HUES64 (cell line): ENCODE data around the gene LTBP3.
"Not testable (repeated sequence)": the region's sequence is repeated elsewhere in the genome, so short reads cannot be mapped to it uniquely, and the experiment has no call there.

Experiments
- H3K27ac ChIP-seq: 2 replicates; pipeline ENCODE4 v1.7.0; 2013; ENCODE audit warnings: low read depth, low read length, inconsistent platforms
- H3K27me3 ChIP-seq: 2 replicates; pipeline ENCODE4 v1.6.1; 2013; ENCODE audit warnings: mild to moderate bottlenecking, low read length; ENCODE audit not compliant: insufficient read depth
- H3K36me3 ChIP-seq: 2 replicates; pipeline ENCODE4 v1.6.1; 2013; ENCODE audit warnings: mild to moderate bottlenecking, low read length; ENCODE audit not compliant: insufficient read depth
- H3K4me1 ChIP-seq: 2 replicates; pipeline ENCODE4 v1.6.1; 2013; ENCODE audit warnings: mild to moderate bottlenecking, low read length, moderate library complexity; ENCODE audit not compliant: insufficient read depth
- H3K4me3 ChIP-seq: 2 replicates; pipeline ENCODE4 v1.5.1; 2013; ENCODE audit warnings: mild to moderate bottlenecking, low read length, moderate library complexity
- H3K9ac ChIP-seq: 2 replicates; pipeline ENCODE4 v1.6.1; 2013; ENCODE audit warnings: mild to moderate bottlenecking, low read depth, low read length
- H3K9me3 ChIP-seq: 2 replicates; pipeline ENCODE4 v1.6.1; 2013; ENCODE audit warnings: low read depth, low read length; ENCODE audit not compliant: insufficient read depth
- WGBS: fragments of 150-250, 120-280 bp; methylation state at CpG from one replicate; pipeline ENCODE4 v1.1.7; 2013; ENCODE audit warnings: missing lambda C conversion rate; 5-methylcytosine and 5-hydroxymethylcytosine counted together

Gene LTBP3

GRCh38 chr11:65525546-65526480 is 32.3 kb downstream of the LTBP3 start:
- Histone ChIP-seq H3K4me3 (peak overlapping the region; percentile 59), H3K4me1 (peaks cover 8% of the 10 kb centered on the region; the same call in 1 of the 2 replicates), H3K9me3 (no peaks in the 10 kb centered on the region), H3K27me3 (peaks cover 4% of the 10 kb centered on the region; the same call in 1 of the 2 replicates), H3K27ac (no peak overlapping the region), H3K36me3 (peaks cover 16% of the 10 kb centered on the region), H3K9ac (peak overlapping the region; percentile 89)
- whole genome bisulfite sequencing = 68% methylated on average over 31 of the region's 31 CpGs

DNA sequence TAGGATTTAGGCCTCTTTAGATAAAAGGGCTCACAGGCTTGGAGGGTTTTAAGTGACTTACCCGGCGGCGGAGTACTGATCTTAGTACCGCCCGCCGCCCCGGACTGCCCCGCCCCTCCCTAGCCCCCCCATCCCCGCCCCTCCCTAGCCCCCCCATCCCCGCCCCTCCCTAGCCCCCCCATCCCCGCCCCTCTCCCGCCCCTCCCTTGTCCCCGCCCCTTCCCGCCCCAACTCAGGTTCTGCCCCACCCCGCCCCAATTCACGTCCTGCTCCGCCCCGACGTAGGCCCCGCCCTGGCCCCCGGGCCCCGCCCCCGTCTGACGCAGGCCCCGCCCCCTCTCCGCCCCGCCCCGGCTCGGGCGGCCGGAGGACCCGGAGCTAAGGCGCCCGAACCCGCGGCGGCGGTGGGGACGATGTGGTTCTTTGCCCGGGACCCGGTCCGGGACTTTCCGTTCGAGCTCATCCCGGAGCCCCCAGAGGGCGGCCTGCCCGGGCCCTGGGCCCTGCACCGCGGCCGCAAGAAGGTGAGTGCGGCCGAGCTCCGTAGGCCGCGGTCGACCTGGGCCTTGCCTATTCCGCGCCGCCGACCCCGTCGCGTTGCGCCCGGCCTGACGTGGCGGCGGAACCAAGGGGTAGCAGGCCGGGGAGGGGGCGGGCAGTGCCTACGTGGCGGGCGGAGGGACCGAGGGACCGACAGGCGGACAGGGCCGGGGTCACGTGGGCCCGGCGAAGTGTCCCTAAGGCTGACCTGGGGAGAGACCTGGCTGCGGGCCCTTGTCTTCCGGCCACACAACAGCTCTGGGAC is 33.2 kb downstream of the LTBP3 start, which contains the start of gene SCYL1:
TSS of gene SCYL1 (plus strand) at position 343 of the 805 bp plus-strand sequence. CDS start at position 414, 71 bp downstream.
- H3K9me3 ChIP-seq = no peaks in the 10 kb centered on the region
- H3K4me3 ChIP-seq = peak within 1 kb of the TSS; percentile 59
- peaks cover 8% of the 10 kb centered on the region; the same call in 1 of the 2 replicates for H3K4me1 ChIP-seq
- H3K27ac ChIP-seq = peak within 1 kb of the TSS; percentile 82
- H3K9ac ChIP-seq = peak within 1 kb of the TSS; percentile 89
- under 1% methylated on average over 67 of the region's 82 CpGs for WGBS
- H3K36me3 ChIP-seq = peaks cover 14% of the 10 kb centered on the region
- peaks cover 4% of the 10 kb centered on the region; the same call in 1 of the 2 replicates for H3K27me3 ChIP-seq

DNA sequence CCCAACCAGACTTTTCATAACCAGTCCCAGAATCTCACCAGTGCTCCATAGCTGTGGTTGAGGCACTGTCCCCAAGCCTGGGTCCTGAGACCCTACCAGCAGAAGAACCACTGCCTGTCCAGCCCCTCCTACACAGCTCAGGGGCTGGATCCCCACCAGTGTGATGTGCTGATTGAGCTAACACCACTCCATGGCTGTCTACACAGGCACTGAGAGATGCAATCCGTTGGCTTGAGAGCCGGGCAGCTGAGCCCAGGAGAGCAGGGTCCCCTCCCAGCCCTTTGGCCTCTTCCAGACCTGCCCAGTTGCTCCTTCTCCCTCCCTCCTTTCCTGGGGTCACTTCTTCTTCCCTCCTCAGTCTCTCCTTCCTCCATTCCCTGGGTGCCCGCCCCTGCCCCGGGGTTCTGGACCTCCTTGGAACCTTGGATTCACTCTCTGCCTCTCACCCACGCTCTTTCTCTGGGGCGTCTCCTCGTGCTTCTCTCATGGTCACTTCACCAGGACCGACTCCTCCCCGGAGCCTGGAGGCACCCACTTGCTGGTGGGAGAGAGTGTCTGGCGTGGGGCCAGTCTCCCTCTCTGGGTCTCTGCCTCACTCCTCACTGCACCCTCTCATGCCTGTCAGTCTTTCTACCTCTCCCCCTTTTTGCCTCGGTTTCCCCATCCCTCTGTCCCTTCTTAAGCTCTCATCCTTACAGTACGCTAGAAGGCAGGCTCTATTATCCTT is 34.0 kb downstream of the LTBP3 start:
- WGBS = 68% methylated on average over 12 of the region's 12 CpGs
- H3K9ac ChIP-seq = no peak overlapping the region
- no peak overlapping the region for H3K27ac ChIP-seq
- peaks cover 14% of the 10 kb centered on the region for H3K36me3 ChIP-seq
- peak overlapping the region; percentile 46 for H3K4me3 ChIP-seq
- peaks cover 4% of the 10 kb centered on the region; the same call in 1 of the 2 replicates for H3K27me3 ChIP-seq
- H3K4me1 ChIP-seq = peaks cover 8% of the 10 kb centered on the region; the same call in 1 of the 2 replicates
- no peaks in the 10 kb centered on the region for H3K9me3 ChIP-seq

DNA sequence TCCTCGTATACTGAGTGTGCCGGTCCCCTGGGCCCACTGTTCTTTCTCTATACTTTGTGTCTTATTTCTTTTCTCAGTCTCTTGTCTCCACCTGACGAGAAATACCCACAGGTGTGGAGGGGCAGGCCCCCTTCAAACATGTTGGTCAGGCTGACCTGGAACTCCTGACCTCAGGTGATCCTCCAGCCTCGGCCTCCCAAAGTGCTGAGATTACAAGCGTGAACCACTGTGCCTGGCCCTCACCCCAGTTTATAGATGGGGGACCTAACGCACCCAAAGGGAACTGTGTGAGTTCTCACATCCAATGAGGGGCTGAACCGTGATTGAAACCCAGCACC is 34.6 kb downstream of the LTBP3 start:
- not testable (repeated sequence) for H3K9me3 ChIP-seq, H3K27ac ChIP-seq, H3K4me3 ChIP-seq, H3K9ac ChIP-seq, H3K4me1 ChIP-seq, H3K27me3 ChIP-seq
- 96% methylated on average over 7 of the region's 7 CpGs for WGBS
- peaks cover 14% of the 10 kb centered on the region for H3K36me3 ChIP-seq

DNA sequence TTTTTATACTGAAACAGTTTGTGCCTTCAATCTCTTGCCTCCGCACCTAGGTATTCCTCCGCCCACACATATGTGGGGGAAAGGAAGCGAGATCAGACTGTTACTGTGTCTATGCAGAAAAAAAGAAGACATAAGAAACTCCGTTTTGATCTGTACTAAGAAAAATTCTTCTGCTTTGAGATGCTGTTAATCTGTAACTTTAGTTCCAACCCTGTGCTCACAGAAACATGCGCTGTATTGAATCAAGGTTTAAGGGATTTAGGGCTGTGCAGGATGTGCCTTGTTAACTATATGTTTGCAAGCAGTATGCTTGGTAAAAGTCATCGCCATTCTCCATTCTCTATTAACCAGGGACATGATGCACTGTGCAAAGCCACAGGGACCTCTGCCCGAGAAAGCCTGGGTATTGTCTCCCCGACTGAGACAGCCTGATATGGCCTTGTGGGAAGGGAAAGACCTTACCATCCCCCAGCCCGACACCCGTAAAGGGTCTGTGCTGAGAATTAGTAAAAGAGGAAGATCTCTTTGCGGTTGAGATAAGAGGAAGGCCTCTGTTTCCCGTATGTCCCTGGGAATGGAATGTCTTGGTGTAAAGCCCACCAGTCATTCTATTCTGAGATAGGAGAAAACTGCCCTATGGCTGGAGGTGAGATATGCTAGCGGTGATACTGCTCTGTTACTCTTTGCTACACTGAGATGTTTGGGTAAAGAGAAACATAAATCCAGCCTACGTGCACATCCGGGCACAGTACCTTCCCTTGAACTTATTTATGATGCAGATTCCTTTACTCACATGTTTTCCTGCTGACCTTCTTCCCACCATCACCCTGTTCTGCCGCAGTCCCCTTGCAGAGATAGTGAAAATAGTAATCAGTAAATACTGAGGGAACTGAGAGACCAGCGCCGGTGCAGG is 35.2 kb downstream of the LTBP3 start:
- not testable (repeated sequence) for H3K9me3 ChIP-seq, H3K4me3 ChIP-seq, H3K9ac ChIP-seq, H3K4me1 ChIP-seq, H3K27ac ChIP-seq, H3K27me3 ChIP-seq
- peaks cover 14% of the 10 kb centered on the region for H3K36me3 ChIP-seq
- 81% methylated on average over 17 of the region's 18 CpGs for WGBS

DNA sequence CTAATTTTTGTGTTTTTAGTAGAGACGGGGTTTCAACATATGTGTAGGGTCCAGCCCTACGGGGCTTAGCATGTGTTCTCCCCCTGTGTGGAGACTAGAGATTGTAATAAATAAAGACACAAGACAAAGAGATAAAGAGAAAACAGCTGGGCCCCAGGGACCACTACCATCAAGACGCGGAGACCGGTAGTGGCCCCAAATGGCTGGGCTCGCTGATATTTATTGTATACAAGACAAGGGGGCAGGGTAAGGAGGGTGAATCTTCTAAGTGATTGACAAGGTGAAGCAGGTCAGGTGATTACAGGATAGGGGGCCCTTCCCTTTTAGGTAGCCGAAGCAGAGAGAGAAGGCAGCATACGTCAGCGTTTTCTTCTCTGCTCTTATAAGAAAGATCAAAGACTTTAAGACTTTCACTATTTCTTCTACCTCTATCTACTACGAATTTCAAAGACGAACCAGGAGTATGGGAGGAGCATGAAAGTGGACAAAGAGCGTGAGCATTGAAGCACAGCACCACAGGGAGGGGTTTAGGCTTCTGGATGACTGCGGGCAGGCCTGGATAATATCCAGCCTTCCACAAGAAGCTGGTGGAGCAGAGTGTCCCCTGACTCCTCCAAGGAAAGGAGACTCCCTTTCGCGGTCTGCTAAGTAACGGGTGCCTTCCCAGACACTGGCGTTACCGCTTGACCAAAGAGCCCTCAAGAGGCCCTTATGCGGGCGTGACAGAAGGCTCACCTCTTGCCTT is 36.2 kb downstream of the LTBP3 start:
- H3K9ac ChIP-seq, H3K4me3 ChIP-seq, H3K36me3 ChIP-seq, H3K27ac ChIP-seq, H3K27me3 ChIP-seq, H3K4me1 ChIP-seq, H3K9me3 ChIP-seq: not testable (repeated sequence)
- whole genome bisulfite sequencing = 79% methylated on average over 18 of the region's 20 CpGs

- not testable (repeated sequence) for H3K36me3 ChIP-seq, H3K9me3 ChIP-seq, H3K4me1 ChIP-seq, H3K9ac ChIP-seq, H3K27ac ChIP-seq, H3K4me3 ChIP-seq, H3K27me3 ChIP-seq
- 88% methylated on average over 8 of the region's 8 CpGs for WGBS
These were observed 39.1 kb downstream of the LTBP3 start for GRCh38 chr11:65518941-65519549.

- 69% methylated on average over 5 of the region's 5 CpGs for WGBS
- Histone ChIP-seq H3K9me3 (no peaks in the 10 kb centered on the region), H3K27ac (no peak overlapping the region), H3K36me3 (no peaks in the 10 kb centered on the region), H3K27me3 (no peaks in the 10 kb centered on the region), H3K9ac (no peak overlapping the region), H3K4me1 (no peaks in the 10 kb centered on the region), H3K4me3 (no peak overlapping the region)
These were observed 41.8 kb downstream of the LTBP3 start for GRCh38 chr11:65516135-65516968.

DNA sequence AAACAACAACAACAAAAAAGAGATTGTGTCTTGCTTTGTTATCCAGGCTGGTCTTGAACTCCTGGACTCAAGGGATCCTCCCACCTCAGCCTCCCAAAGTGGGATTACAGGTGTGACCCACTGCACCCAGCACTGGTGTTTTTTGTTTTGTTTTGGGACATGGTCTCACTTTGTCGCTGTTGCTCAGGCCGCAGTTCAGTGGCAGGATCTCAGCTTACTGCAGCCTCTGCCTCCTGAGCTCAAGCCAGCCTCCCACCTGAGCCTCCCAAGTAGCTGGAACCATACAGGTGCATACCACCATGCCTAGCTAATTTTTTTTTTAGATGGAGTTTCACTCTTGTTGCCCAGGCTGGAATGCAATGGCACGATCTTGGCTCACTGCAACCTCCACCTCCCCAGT is 45.8 kb downstream of the LTBP3 start:
- H3K27me3 ChIP-seq, H3K4me1 ChIP-seq, H3K36me3 ChIP-seq, H3K9ac ChIP-seq, H3K4me3 ChIP-seq, H3K27ac ChIP-seq, H3K9me3 ChIP-seq: not testable (repeated sequence)
- 97% methylated on average over 3 of the region's 3 CpGs for WGBS
